NCI-H1436 (cell line): ENCODE data around the gene CST5.
"Not testable (repeated sequence)": the region's sequence is repeated elsewhere in the genome, so short reads cannot be mapped to it uniquely, and the experiment has no call there.

Experiments used
- DNase-seq: peaks from one replicate; lab custom pipeline; 2025; lab: John Stamatoyannopoulos, UW

CST5 gene, protein sequence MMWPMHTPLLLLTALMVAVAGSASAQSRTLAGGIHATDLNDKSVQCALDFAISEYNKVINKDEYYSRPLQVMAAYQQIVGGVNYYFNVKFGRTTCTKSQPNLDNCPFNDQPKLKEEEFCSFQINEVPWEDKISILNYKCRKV

DNA sequence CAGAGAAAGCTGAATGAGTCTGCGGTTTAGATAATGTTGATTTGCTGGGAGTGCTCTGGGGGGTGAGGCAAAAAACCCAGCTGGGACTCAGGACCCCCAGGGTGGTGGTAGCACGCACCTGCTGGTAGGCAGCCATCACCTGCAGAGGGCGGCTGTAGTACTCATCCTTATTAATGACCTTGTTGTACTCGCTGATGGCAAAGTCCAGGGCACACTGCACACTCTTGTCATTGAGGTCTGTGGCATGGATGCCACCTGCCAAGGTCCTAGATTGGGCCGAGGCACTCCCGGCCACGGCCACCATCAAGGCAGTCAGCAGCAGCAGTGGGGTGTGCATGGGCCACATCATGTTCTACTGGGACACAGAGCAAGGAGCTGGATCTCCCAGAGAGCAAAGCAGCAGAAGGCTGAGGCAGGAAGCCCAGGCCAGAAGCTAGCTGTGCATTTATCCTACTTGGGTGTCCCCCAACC is at the start of gene CST5:
TSS of gene CST5 (minus strand) at position 421 of the 471 bp plus-strand sequence. CDS start at position 349, 72 bp downstream.
- no peak for DNase-seq

GRCh38 chr20:23928788-23929187 is 49.2 kb upstream of the CST5 start:
- no peak for DNase-seq

DNA sequence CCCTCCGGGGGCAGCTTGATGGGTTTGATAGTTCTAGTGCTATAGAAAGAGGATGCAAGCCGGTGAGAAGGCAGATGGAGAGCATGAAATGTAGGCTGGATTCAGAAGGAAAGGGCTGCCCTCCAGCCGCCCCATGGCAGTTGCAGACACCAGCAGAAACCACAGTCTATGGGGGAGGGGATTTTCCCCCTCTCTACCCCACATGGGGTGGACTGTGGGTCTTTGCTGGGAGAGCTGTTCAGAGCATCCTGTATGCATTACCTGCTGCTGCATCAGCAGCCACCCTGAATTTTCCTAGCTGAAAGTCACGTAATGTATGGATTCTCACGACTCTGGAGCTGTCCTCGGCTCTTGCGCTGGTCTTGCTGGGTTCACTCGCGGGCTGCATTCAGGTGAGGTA is 48.8 kb upstream of the CST5 start:
- DNase-seq: no peak

DNA sequence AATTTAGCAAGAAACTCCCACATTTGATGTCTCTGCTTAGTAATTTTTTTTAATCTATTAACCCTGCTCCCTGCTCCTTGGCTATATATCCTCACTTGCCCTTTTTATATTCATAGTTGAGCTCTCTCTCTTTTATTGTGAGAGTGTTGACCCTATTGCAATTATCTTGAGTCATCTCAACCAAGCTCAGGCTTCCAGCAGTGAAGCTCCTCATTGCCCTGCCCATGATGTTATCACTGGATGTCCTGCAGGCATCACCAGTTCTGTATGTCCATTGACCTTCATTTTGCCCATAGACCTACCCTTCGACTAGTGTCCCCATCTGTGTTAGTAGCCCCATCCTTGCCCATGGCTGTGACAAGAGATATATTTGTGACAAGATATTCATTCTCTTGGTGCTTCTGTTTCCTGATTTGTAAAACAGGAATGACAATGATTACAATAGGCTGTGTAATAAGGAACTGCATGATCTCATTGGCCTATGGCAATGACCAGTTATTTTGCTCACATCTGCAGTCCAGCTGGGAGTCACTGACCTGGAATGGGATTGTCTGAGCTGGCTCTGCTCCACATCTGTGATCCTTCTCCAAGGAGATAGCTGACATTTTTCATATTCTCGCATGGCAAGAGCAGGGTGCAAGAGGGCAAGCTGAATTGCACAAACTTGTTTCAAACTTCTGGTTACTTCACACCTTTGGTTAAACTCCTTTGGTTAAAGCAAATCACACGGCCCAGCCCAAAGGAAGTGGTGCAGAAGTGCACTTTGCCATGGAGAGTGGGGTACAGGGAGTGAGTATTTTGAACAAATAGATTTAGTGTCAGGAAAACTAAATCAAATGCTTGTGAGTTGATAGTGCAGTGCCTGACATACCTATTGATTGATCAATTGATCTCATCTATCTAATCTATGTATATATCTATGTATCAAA is 47.7 kb upstream of the CST5 start:
- no peak for DNase-seq

DNA sequence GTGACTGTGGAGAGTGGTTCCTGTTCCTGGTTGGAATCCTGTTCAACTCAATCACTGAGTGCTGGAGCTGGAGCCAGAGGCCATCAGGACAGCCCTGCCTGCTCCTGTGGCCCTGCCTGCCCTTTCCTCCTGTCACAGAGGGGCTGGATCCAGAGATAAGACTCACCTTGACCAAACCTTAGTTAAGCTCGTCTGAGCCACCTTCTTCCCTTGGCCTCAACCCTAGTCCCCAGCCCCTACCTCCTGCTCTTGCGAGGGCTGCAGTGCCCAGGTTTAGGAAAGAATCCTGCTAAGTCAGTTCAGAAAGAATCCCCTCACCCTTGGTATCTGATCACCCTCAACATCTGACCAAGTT is 47.0 kb upstream of the CST5 start:
- DNase-seq: no peak

- DNase-seq: no peak
These were observed 46.4 kb upstream of the CST5 start for GRCh38 chr20:23925789-23926525.

DNA sequence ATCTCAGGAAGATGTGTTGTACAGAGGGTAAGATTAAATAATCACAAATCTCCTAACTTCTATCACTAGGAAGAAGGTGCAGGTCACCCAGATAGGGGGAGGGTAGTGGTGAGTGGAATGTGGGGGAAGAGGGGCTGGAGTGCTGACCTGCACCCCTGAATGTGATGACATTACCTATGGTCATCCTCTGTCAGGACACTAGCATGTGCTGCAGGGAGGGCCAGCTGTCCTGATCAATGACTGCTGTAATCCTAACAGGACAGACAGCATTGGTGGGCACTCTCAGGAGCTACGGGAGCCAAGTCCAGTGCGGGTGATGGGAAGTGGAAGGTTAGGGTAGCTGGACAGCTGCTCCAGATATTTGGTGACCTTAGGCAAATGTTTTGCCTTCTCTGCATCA is 45.2 kb upstream of the CST5 start:
- DNase-seq: no peak

DNA sequence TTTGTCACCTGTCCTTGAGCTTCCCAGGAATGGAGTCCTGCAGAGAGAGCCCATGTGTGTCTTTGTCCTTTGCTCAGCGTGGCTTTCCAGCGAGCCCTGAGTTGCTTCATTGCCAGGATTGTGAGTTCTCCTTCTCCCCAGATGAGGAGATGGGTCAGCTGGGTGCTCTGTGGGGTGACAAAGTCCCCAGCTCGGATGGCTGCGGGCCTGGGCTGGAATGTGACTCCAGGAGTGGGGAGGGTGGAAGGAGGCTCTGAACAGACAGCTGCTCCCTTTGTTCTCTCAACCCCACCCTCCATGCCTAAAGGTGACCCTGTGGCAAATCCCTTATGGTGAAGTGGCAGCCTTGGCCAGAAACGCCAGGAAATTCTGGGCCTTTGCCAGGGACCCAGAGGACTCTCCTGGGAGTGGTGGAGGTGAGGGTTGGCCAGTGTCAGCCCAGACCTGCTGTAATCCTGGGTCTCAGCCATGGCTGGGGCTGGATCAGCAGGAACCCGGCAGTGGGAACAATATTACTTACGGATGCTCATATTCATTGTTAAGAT is 44.4 kb upstream of the CST5 start:
- no peak for DNase-seq

DNA sequence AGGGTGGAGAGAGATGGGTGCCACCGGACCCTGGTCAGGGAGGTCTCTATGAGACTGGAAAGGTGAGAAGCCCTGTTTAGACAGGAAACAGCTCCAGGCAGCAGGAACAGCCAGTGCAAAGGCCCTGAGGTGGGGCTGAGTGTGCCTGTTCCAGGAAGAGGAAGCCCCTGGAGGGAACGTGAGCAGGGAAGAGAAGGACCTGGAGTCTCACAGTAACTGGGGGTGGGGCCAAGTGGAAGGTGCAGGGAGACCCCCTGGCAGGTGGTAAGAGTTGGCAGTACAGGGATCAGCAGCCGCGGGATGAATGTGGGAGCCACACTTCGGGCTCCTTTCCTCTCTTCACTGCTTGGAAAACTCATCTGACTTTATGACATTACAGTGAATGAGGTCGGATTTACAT is 43.8 kb upstream of the CST5 start:
- no peak for DNase-seq

GRCh38 chr20:23920408-23921325 is 41.1 kb upstream of the CST5 start:
- no peak for DNase-seq

- no peak for DNase-seq
These were observed 39.3 kb upstream of the CST5 start for GRCh38 chr20:23918896-23919295.

GRCh38 chr20:23918101-23918862 is 38.7 kb upstream of the CST5 start:
- no peak for DNase-seq

DNA sequence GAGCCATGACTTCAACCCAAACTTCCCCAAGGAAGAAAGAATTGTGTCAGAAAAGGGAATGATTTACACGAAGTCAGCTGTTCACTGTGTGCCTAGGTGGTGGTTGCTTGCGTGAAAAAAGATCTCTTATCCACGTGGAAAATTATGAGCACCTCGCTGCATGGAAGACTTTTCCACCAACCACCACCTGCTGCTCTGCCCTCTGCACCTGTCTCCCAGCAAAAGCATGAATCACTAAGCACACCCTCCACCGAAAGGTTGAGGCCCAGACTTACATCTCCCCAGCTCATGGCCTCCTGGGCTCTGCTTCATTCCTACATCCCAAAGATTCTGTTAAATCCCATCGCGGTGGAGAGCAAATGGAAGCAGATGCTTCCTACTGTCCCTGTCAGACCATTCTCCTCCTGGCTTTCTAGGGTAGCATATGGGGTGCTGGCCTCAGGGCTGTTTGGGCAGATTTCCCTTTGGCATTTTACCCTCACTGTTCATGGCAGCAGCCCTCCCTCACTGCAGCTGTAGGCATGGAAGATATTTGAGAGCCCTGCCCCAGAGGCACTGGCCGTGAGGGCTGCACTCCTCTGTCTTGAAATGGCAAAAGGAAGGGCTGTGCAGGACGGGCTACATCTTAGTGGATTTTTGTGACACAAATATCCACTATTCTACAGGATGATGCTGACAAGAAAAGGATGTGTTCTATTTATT is 37.6 kb upstream of the CST5 start:
- DNase-seq: no peak

DNA sequence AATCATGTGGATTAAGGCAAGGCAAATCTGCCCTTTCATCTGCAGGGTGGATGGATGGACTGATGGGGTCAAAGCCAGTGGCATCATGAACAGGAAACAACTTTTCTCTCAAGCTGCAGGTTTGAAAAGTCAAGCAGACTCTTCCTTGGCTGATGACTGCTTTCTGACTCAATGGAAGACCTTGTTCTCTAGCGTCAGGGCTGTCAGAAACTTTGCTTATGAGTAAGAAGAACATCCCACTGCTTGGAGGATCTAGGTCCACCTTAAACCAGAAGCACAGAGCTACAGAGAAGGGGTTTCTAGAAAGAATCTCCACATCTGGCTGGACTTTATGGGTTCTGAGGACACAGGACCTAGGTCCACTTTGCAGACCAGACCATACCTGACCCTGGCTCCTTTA is 36.3 kb upstream of the CST5 start:
- no peak for DNase-seq

- not testable (repeated sequence) for DNase-seq
These were observed 34.9 kb upstream of the CST5 start for GRCh38 chr20:23914469-23914868.

DNA sequence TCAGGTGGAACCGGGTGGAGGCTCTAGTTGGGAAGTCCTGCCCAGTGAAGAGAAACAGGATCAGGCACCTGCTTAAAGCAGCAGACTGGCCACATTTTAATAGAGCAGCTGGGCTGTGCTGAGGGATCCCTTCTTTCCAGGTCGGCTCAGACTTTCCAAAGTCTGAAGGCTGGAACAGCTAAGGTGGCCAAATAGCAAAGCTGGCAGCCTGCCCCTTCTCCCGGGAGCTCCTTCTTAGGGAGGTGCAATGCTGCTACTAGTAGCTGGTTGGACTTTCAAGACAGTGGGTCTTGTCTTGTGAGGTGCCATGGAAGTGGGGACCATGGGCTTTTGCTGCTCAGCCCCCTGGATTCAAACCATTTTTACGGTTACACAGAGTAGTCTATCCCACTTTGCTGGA is 30.7 kb upstream of the CST5 start:
- no peak for DNase-seq

DNA sequence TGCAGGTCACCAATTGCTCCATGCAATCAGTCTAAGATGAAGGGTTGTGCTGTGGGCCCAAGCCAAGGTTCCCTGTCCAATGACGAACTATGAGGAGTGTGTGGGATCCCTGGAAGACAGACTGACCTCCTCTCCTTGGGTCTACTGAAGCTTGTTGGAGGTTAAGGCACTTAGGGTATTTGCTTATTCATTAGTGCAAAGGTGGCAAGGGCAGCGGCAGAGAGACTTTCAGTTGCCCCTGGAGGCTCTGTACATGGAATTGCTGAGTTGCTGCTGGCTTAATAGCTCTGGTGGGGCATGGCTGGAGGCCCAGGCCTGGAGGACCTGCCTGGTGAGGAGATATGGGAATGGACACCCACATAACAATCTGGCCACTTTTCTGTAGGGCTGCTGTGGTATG is 29.8 kb upstream of the CST5 start:
- no peak for DNase-seq

GRCh38 chr20:23907579-23907978 is 28.0 kb upstream of the CST5 start:
- DNase-seq: no peak

DNA sequence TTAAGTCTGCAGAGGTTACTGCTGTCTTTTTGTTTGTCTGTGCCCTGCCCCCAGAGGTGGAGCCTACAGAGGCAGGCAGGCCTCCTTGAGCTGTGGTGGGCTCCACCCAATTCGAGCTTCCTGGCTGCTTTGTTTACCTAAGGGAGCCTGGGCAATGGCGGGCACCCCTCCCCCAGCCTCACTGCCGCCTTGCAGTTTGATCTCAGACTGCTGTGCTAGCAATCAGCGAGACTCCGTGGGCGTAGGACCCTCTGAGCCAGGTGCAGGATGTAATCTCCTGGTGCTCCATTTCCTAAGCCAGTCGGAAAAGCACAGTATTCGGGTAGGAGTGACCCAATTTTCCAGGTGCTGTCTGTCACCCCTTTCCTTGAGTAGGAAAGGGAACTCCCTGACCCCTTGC is 22.8 kb upstream of the CST5 start:
- DNase-seq: not testable (repeated sequence)

GRCh38 chr20:23890867-23891266 is 11.3 kb upstream of the CST5 start:
- not testable (repeated sequence) for DNase-seq
